22Rv1 (cell line): ENCODE results near the gene PI4K2A.

Source experiments
- ZFX ChIP-seq: fragments of 450-650 bp; IDR thresholded peaks from 2 replicates; pipeline ENCODE4 v1.6.1; 2017; ENCODE audit warnings: antibody characterized with exemption, borderline replicate concordance
- TF ChIP-seq, protein P1 (sequence below): fragments of 450-650 bp; IDR thresholded peaks from 2 replicates; pipeline ENCODE4 v1.5.1; 2017; ENCODE audit warnings: mild to moderate bottlenecking

DNA sequence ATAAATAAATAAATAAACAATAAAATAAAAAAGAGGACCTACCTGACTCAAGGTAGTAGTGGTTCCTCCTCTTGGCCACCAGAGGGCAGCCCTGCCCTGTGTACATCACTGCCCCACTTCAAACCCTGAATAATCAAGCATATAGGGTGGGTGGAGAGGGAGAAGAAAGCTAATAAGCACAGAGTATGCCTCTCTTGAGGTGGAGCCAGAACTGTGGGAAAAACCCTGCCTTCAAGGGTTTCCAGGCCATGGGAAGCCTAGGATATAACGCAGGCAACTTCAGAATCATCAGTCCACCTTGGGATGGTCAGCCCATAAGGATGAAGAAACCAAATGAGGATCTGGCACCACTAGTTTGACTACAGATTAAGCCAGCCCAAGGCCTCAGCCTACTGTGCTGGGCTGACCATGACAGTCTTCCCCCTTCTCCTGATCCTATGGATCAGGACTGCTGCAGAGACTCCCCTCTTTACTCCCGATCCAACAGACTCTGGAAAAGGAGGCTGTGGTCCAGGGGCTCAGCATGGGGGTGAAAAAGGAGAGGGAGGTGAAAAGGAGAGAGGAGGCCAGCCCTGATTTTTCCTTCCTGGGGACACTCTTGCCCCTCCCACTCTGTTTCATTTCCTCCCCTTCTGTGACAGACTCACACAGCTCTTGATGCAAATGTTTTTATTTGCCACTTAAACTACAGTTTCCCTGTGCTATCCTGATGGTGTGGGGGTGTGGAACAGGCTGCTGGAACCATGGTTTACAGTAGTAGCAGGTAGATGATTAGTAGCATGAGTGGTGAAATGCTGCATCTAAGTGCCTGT is 36.5 kb downstream of the PI4K2A start:
- TF ChIP-seq, protein P1, sequence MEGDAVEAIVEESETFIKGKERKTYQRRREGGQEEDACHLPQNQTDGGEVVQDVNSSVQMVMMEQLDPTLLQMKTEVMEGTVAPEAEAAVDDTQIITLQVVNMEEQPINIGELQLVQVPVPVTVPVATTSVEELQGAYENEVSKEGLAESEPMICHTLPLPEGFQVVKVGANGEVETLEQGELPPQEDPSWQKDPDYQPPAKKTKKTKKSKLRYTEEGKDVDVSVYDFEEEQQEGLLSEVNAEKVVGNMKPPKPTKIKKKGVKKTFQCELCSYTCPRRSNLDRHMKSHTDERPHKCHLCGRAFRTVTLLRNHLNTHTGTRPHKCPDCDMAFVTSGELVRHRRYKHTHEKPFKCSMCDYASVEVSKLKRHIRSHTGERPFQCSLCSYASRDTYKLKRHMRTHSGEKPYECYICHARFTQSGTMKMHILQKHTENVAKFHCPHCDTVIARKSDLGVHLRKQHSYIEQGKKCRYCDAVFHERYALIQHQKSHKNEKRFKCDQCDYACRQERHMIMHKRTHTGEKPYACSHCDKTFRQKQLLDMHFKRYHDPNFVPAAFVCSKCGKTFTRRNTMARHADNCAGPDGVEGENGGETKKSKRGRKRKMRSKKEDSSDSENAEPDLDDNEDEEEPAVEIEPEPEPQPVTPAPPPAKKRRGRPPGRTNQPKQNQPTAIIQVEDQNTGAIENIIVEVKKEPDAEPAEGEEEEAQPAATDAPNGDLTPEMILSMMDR = peak; percentile 95
- no peak for TF ChIP-seq ZFX
